Putamen (tissue), 1 donor: Measurements from ENCODE around the gene INPP4A.
"Not testable (repeated sequence)": the region's sequence is repeated elsewhere in the genome, so short reads cannot be mapped to it uniquely, and the experiment has no call there.

Experiments
- DNase-seq: peaks from one replicate; pipeline ENCODE4 v3.0.0-alpha.2; 2016; ENCODE audit warnings: low spot score

Gene INPP4A

DNA sequence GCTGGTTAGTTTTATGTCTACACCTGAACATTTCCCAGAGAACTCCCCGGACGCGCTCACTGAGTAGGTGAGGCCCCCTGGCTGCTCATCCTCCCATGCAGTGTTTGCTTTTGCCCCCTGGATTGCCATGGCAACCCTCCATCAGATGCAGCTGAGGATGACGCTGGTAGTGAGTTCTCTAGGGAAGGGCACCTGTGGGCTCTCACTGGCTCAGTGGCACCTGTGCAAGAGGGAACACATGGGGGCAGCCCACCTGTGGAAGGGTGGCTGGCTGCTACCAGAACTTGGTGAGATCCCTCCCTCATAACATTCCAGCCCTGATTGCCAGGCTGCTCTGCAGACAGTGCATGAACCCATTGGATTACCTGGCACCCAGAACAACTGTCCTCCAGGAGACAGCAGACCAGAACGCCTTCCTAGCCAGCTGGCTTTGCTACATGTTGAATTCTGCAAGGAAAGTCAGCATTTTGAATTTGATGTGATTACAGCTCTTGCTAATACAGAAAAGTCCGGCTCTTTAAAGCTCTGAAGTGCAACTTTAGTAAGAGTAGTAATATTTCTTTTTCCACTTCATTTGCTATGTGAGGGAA lies 142.0 kb downstream of the INPP4A start:
- DNase-seq: no peak

DNA sequence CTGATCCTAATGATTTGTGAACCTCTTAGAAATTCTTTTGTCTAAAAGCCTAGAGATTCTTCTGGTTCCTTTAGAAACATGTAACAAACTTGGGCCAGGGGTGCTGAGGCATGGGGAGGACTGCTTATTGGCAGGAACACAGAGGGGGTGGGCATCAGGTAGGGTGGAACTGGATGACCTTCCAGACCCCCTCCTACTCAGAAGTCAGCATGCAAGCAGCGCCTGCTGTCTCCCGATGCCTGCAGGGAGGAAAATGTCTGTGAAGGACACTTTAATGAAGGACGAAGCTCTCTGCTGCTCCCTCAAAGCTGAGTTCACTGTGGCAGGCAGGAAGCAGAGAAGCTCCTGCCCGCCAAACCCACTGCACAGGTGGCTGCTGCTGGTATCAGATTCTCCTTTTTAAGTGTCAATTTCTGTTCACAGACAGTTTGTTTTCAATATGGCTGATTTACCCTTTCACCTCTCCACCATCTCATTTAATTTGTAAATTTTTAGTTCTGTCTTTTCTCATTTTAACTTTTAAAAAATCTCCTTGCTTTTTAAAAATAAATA lies 144.3 kb downstream of the INPP4A start:
- no peak for DNase-seq

- DNase-seq: no peak
These were observed 144.8 kb downstream of the INPP4A start for GRCh38 chr2:98589489-98589888.

DNA sequence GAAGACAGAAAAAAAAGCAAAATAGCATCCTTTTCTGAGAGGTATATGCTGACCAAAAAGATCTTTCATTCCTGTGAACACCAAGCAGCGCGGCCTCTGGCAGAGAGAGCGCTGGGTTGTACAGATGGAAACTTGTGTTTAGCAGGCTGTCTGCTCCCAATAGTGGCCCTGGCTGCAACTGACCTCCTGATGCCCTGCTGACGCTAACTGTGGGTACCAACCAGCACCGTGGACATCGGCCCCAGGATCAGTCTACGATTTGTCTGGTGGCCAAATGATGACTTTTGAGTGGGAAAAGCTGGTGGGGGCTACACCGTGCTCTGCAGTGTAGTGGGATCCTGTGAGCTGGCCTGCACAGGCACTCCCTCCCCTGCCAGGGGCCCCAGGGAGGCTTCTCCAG lies 147.9 kb downstream of the INPP4A start:
- no peak for DNase-seq

- DNase-seq: not testable (repeated sequence)
These were observed 150.0 kb downstream of the INPP4A start for GRCh38 chr2:98594665-98595064.

GRCh38 chr2:98598781-98599428 lies 154.2 kb downstream of the INPP4A start:
- no peak for DNase-seq

DNA sequence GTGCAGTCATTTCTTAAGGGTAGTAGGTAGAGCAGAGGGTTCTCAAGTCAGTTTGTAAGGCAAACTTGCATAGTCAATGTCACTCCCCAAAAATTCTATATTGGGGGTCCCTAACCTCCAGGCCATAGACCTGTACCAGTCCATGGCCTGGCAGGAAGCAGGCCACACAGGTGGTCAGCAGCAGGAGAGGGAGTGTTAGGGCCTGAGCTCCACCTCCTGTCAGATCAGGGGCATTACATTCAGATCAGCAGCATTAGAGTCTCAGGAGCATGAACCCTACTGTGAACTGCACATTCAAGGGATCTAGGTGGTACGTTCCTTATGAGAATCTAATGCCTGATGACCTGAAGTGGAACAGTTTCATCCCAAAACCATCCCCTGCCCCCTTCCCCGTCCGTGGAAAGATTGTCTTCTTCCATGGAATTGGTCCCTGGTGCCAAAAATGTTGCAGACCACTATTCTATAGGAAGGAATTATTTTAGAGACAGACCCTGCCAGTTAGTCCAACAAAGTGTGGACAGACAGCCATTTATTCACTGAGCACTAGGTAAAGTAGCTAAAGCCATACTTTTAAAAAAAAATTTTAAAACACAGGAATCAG lies 157.0 kb downstream of the INPP4A start:
- DNase-seq: no peak

GRCh38 chr2:98604547-98604946 lies 159.9 kb downstream of the INPP4A start:
- no peak for DNase-seq

GRCh38 chr2:98605076-98605475 lies 160.4 kb downstream of the INPP4A start:
- no peak for DNase-seq

DNA sequence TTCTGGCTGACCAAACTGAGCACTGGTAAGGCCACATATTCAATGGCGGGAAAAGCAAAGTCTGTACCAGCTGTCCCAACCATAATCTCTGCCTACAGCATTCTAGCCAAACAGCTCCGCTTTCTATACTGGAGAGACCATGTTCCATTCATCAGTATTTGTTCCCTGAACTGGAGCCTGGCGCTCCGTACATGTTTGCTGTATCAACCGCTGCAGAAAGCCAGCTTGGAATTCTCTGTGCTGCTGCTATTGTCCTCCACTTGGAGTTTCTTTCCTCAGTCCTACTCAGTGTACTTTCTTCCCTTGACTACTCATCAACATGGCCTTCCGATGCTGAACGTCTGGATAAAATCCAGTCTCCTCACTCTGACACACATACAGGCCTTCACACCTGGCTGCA lies 161.8 kb downstream of the INPP4A start:
- no peak for DNase-seq

- DNase-seq: no peak
These were observed 162.4 kb downstream of the INPP4A start for GRCh38 chr2:98607104-98607503.

GRCh38 chr2:98607741-98608115 lies 163.1 kb downstream of the INPP4A start:
- DNase-seq: no peak

DNA sequence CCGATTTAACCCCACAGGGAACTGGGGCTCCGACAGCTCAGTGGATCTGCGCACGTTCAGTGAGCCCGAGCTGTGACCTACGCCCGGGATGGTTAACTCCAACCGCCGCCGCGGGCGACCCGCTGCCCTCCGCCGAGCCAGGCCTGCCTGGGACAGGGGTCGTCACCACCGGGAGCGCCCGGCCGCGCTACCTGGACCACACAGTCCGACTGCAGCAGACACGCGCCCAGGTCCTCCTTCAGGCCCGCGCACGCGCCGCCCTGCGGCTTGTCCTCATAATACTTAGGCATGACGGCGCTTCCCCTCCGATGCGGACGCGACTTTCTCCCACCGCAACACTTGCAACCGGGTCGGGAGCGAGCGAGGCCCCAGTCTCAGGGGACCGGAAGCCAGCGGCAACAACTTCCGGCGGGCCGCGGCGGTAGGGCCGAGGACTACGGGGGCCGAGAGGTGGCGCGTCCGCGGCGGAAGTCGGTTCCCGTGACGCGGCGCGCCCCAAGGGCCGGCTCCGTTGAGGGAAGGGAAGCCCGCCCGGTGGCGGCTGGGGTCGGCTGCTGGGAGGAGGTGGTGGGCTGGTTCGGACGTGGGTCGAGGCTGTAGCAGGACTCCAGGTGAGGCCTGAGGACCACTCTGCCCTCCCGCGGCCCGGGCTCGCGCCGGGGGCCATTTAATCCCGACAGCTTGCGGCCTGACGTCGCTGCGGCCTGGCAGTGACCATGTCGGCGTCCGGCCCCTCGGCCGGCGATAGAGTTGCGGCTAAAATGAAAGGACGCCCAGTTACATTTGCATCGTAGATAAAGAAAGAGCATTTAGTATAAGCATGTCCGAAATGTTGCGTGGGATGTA lies 163.7 kb downstream of the INPP4A start, which contains the start of the genes COA5 and UNC50:
Gene COA5 (minus strand): TSS at position 397 of the 846 bp plus-strand sequence. CDS start 107 bp downstream, at position 290.
Gene UNC50 (plus strand): TSS at position 474 of the 846 bp plus-strand sequence. CDS start 1,171 bp downstream, outside the sequence.
- DNase-seq: peak; percentile 89

DNA sequence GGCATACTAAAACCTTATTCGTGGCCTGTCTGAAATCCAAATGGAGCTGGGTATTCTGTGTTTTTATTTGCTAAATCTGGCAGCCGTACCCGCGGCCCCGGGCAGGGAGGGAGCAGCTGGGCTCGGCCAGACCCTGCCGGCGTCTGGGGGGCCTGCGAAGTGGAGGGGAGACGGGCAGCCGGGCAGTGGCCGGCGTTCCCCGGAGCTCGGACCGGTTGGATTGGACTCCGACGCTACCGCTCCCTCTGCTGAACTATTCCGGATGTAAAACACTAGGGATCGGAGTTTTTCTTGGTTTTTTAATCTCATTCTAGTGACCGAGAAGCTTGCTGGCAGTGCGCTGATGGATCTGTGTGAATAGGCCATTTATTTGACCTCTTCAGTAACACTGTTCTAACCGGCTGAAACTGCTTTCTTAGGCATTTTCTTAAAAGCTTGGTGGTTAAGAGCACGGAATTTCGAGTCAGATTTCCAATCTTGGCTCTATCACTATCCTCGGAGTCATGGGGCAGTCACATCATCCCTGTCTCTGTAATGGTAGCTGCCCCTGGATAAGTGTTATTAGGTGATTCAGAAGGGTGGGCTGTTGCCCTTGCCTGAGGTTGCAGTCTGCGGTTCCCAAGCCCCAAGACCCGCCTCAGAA lies 164.4 kb downstream of the INPP4A start:
- DNase-seq: no peak

DNA sequence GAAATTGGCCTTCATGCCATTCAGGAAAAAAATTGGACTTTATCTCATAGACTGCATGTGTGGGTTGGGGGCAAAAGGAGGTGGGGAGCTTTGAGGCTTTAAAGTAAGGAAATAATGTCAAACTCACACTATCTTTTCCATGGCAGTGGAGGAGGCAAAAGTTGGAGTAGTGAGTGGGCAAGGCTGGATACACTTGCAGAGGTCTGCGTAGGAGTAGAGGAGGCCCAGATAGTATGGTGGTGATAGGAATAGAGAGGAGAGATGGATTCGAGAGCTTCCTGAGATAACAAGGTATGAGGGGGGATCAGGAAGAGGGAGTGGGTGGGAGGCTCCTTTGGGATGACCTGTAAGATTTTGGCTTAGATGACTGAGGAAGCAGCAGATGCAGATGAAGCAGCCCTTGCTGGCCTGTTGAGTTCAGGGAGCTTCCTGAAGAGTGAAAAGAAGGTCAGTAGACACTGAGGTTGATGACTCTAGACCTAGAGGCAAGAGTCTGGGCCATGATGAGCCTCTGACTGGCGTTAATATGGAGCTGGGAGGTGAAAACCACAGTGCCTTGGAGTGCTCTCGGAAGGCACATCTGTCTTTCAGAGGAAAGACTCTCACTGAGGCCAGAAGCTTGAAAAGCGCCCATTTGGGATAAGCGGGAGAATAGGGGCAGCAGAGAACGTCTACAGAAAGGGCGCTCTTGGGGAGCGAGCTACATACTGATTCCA lies 169.5 kb downstream of the INPP4A start:
- no peak for DNase-seq

DNA sequence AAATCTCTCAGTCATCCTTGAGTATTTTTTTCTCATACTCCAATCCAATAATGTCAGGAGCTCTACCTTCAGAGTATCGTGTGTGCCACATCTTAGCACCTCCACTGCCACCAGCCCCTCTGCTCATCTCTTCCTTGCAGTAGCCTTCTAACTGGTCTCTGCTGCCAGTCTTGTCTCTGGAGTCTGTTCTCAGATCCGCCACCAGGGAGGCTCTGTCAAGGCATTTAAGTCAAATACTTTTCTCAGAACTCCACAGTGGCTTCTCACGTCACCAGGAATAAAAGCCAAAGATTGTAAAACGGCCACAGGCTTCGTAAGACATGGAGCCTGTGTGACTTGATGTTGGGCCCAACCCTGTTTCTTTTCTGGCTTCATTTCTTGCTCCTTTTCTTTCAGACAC lies 170.8 kb downstream of the INPP4A start:
- no peak for DNase-seq

DNA sequence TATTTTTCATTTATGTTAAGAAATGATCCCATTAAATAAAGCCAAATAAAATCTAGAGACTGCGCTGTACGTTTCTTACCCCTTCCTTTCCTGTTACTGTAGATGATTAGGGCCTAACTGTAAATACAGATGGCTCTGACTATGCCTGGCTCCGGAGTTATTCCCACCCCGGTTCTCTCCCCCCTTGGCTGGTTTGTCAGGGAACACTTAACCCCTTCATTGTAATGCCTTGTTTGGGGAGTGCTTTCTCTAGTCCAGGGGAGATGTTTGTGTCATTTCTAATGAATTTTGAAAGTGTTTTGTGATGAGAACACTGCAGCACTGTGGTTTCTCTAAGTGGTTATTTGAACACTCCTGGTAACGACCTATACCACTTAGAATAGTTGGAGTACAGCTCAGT lies 172.5 kb downstream of the INPP4A start:
- no peak for DNase-seq

DNA sequence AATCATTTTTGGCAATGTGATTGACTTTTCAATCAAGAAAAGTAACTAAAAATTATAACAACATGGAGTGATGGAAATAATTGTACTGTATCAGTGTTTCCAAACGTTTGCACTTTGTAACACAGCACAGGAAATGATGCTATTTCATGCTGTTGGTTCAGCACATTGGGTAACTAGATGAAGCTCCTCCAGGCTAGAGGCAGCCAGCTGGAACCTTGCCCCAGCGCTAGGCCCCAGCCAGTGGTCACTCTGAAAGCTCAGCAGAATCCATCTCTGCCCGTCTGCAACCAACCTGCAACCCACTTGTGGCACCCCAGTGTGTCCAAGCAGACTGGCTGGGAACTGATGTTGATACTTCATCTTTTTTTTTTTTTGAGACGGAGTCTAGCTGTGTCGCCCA lies 179.0 kb downstream of the INPP4A start:
- no peak for DNase-seq

GRCh38 chr2:98632351-98632750 lies 187.7 kb downstream of the INPP4A start:
- no peak for DNase-seq

DNA sequence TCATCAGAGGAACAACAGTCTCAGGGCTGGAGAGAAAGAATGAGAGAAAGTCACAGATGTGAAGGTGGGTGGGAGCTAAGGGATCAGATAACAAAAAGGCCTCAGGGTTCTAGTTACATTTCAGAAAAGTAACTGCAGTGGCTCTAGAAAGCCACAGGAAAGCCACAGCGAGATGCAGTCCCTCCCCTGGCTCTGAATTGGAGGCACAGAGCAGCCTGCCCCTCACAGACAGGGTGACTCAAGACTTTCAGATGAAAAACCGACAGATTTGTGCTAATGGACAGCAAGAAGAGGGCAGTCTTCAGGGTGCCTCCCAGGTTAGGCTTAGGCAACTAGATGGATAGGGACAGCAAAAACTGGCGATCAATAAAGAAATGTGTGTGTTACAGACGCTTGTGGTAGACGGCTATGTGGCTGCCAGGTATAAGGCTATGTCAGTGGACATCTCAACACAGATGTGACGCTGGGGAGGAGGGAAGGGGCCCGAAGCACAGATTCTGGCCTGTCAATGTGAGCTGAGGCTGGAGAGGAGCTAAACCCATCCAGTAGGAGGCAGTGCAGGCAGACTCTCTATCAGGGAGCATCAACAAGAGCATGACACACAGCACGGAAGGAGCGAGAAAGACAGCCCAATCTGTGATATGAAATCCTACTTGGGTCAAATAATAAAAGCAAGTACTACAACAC lies 189.9 kb downstream of the INPP4A start:
- no peak for DNase-seq
